Endothelial cell of umbilical vein (primary cell): ENCODE results near the gene MYH9.
"Not testable (repeated sequence)": the region's sequence is repeated elsewhere in the genome, so short reads cannot be mapped to it uniquely, and the experiment has no call there.

Experiments used
- POLR2A ChIP-seq: IDR thresholded peaks from 2 replicates; pipeline ENCODE4 v1.6.1; 2012; ENCODE audit warnings: low read depth, mild to moderate bottlenecking, control low read depth, low read length
- POLR2AphosphoS5 ChIP-seq: IDR thresholded peaks from 2 replicates; pipeline ENCODE4 v1.6.1; 2012; ENCODE audit warnings: low read depth, mild to moderate bottlenecking, control low read depth, low read length, moderate library complexity; ENCODE audit not compliant: insufficient read depth
- TF ChIP-seq, protein P1 (sequence below), 2 donors: IDR thresholded peaks; 1 replicate in 1 of 2; 2 replicates in 1 of 2; pipeline ENCODE4 v1.5.1; 2011; ENCODE audit warnings: low read length in 2 of 2, mild to moderate bottlenecking in 2 of 2, moderate library complexity in 2 of 2, control low read depth in 1 of 2, inconsistent platforms in 1 of 2, low read depth in 1 of 2; ENCODE audit not compliant: insufficient read depth in 1 of 2; ENCODE audit errors: extremely low read depth in 1 of 2

DNA sequence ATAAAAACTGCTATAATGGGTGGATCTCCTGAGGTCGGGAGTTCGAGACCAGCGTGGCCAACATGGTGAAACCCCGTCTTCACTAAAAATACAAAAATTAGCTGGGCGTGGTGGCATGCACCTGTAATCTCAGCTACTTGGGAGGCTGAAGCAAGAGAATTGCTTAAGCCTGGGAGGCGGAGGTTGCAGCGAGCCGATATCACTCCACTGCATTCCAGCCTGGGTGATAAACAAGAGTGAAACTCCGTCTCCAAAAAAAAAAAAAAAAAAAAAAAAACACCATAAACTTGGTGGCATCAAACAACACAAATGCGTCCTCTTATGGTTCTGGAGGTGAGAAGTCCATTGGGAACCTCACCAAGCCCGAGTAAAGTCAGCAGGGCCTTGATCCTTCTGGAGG lies 40.2 kb upstream of the MYH9 start:
- not testable (repeated sequence) for TF ChIP-seq POLR2AphosphoS5, POLR2A
- TF ChIP-seq, protein P1, sequence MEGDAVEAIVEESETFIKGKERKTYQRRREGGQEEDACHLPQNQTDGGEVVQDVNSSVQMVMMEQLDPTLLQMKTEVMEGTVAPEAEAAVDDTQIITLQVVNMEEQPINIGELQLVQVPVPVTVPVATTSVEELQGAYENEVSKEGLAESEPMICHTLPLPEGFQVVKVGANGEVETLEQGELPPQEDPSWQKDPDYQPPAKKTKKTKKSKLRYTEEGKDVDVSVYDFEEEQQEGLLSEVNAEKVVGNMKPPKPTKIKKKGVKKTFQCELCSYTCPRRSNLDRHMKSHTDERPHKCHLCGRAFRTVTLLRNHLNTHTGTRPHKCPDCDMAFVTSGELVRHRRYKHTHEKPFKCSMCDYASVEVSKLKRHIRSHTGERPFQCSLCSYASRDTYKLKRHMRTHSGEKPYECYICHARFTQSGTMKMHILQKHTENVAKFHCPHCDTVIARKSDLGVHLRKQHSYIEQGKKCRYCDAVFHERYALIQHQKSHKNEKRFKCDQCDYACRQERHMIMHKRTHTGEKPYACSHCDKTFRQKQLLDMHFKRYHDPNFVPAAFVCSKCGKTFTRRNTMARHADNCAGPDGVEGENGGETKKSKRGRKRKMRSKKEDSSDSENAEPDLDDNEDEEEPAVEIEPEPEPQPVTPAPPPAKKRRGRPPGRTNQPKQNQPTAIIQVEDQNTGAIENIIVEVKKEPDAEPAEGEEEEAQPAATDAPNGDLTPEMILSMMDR (IDR thresholded peaks at IDR 0.05; ENCODE audit: extremely low read depth in 1 of 2, insufficient read depth in 1 of 2, low read depth in 1 of 2, low read length in 2 of 2), result not testable (repeated sequence)
